GM12878 (cell line): ENCODE data around the gene CLDN15. TPM values are rescaled to one million over a fixed set of nuclear protein-coding genes. Genes with fewer than 3 reads are reported as not detected.

Source experiments
- ASH2L ChIP-seq: fragments of 300-600, 200-600 bp; sonication (generic); IDR thresholded peaks from 2 replicates; pipeline ENCODE4 v1.6.1; 2017; ENCODE audit warnings: low read depth, mild to moderate bottlenecking, borderline replicate concordance
- CREM ChIP-seq: IDR thresholded peaks from 2 replicates; pipeline ENCODE4 v1.6.1; 2014; ENCODE audit warnings: antibody characterized with exemption, low read depth
- DPF2 ChIP-seq: fragments of 450-650 bp; IDR thresholded peaks from 2 replicates; pipeline ENCODE4 v1.6.1; 2017; ENCODE audit warnings: mild to moderate bottlenecking
- EP300 ChIP-seq, 2 experiments: fragments of 150-350 bp in 1 of 2; IDR thresholded peaks; 2 replicates each; pipeline ENCODE4 v1.6.1; 2011 to 2012; ENCODE audit warnings: low read depth in 2 of 2, low read length in 2 of 2, borderline replicate concordance in 1 of 2, improper control_type of control experiment in 1 of 2, inconsistent platforms in 1 of 2; ENCODE audit not compliant: control insufficient read depth in 1 of 2
- NFXL1 ChIP-seq: fragments of 450-650 bp; IDR thresholded peaks from 2 replicates; pipeline ENCODE4 v1.6.1; 2017; ENCODE audit warnings: antibody characterized with exemption, mild to moderate bottlenecking, borderline replicate concordance
- RB1 ChIP-seq: fragments of 450-650 bp; formaldehyde crosslinking; IDR thresholded peaks from 2 replicates; pipeline ENCODE4 v1.6.1; 2017; ENCODE audit warnings: mild to moderate bottlenecking, borderline replicate concordance
- RELA ChIP-seq: fragments of 450-650 bp; IDR thresholded peaks from 2 replicates; pipeline ENCODE4 v1.8.0; 2014; ENCODE audit warnings: borderline replicate concordance; ENCODE audit not compliant: partially characterized antibody
- SREBF1 ChIP-seq: IDR thresholded peaks from 2 replicates; pipeline ENCODE4 v1.6.1; 2012; ENCODE audit warnings: mild to moderate bottlenecking, low read length
- SREBF2 ChIP-seq: IDR thresholded peaks from 2 replicates; pipeline ENCODE4 v1.6.1; 2012; ENCODE audit warnings: mild to moderate bottlenecking, low read length
- YY1 ChIP-seq: IDR thresholded peaks from 2 replicates; pipeline ENCODE4 v1.6.1; 2011; ENCODE audit warnings: low read depth, mild to moderate bottlenecking, low read length
- polyA plus RNA-seq, 11 experiments: library from polyadenylated mRNA; depleted of rRNA in 4 of 11; unstranded in 6 of 11; stranded (reverse) in 5 of 11; fragments of >200 nt; fragmentation: Nextera tagmentation in 4 of 11; fragmentation: Illumina TruSeq in 1 of 11; extraction: Ambion mirVana in 4 of 11; extraction: Trizol in 1 of 11; gene quantifications; 1 replicate in 1 of 11; 2 replicates in 10 of 11; pipeline versions ENCODE4 v1.2.1 to v1.2.3, GENCODE V29; 2011 to 2016; ENCODE audit warnings: inconsistent platforms in 2 of 11, missing spikeins in 2 of 11, low read depth in 1 of 11
- total RNA-seq, 4 experiments: library from RNA; depleted of rRNA in 3 of 4; stranded (reverse); fragments of >200 nt in 3 of 4; fragmentation: Illumina TruSeq in 1 of 4; extraction: Trizol in 1 of 4; gene quantifications; 2 replicates each; pipeline versions ENCODE4 v1.2.1 to v1.2.3, GENCODE V29; 2013 to 2021
- TF ChIP-seq, protein P1 (sequence below): fragments of 450-650 bp; IDR thresholded peaks from 2 replicates; pipeline ENCODE4 v1.6.1; 2016; ENCODE audit warnings: mild to moderate bottlenecking, moderate library complexity, borderline replicate concordance
- TF ChIP-seq, protein P2 (sequence below): fragments of 450-650 bp; IDR thresholded peaks from 2 replicates; pipeline ENCODE4 v1.6.1; 2017; ENCODE audit warnings: mild to moderate bottlenecking, moderate library complexity
- TF ChIP-seq, protein P3 (sequence below): IDR thresholded peaks from 2 replicates; pipeline ENCODE4 v1.6.1; 2011; ENCODE audit warnings: borderline replicate concordance, low read depth, mild to moderate bottlenecking, moderate library complexity, mixed read lengths, low read length; ENCODE audit not compliant: insufficient read depth; ENCODE audit errors: extremely low read length
- TF ChIP-seq, protein P4 (sequence below), 3 experiments: IDR thresholded peaks in 2 of 3; conservative IDR thresholded peaks in 1 of 3; 2 replicates each; pipeline ENCODE4 v1.5.1; 2011; ENCODE audit warnings: low read depth in 3 of 3, low read length in 3 of 3, mild to moderate bottlenecking in 3 of 3, control low read depth in 2 of 3, moderate library complexity in 2 of 3, inconsistent platforms in 1 of 3, mixed read lengths in 1 of 3; ENCODE audit not compliant: control insufficient read depth in 2 of 3, insufficient read depth in 1 of 3; ENCODE audit errors: extremely low read depth in 1 of 3
- TF ChIP-seq, protein P5 (sequence below): fragments of 150-350 bp; IDR thresholded peaks from 2 replicates; pipeline ENCODE4 v1.6.1; 2014; ENCODE audit warnings: mild to moderate bottlenecking, low read depth, low read length

Gene CLDN15
- total and polyA plus RNA-seq, 10 of the 15 experiments (the other 5 are each of a cell fraction or from before 2014, with no cell fraction given): 0.47 to 15.0 (median 6.6) TPM

DNA sequence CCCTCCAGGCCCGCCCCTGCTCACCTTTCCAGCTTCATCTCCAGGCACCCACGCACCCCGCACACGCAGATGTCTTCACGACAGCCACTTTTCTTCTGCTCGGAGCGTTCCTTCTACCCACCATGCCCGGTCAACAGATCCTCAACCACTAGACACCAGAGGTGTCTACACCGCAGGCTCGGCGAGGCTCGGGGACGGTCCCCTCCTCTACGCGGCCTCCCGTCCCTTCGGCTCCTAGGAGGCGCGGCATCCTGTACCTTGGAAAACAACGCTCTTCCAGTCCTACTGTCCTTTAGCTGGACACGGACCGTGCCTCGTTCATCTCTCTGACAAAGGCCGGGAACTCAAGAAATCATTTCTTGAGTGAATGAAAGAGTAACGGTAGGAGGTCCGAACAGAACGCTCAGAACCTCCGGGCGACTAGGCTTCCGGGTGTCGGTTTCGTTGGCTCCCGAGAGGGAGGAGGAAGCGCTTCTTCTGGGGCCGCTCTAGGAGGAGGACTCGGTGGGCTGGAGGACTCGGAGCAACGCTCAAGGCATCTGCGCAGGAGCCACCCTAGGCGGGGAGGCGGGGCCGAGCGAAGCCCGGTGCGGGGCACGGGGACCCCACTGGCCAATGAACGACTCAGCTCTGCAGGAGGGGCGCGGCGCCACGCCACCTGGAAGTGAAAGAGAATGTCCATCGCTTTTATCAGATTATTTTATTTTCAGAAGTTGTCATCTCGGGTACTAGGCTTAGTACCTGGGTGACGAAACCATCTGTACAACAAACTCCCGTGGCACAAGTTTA is 14.5 kb upstream of the CLDN15 start (continued):
- TF ChIP-seq, protein P1, sequence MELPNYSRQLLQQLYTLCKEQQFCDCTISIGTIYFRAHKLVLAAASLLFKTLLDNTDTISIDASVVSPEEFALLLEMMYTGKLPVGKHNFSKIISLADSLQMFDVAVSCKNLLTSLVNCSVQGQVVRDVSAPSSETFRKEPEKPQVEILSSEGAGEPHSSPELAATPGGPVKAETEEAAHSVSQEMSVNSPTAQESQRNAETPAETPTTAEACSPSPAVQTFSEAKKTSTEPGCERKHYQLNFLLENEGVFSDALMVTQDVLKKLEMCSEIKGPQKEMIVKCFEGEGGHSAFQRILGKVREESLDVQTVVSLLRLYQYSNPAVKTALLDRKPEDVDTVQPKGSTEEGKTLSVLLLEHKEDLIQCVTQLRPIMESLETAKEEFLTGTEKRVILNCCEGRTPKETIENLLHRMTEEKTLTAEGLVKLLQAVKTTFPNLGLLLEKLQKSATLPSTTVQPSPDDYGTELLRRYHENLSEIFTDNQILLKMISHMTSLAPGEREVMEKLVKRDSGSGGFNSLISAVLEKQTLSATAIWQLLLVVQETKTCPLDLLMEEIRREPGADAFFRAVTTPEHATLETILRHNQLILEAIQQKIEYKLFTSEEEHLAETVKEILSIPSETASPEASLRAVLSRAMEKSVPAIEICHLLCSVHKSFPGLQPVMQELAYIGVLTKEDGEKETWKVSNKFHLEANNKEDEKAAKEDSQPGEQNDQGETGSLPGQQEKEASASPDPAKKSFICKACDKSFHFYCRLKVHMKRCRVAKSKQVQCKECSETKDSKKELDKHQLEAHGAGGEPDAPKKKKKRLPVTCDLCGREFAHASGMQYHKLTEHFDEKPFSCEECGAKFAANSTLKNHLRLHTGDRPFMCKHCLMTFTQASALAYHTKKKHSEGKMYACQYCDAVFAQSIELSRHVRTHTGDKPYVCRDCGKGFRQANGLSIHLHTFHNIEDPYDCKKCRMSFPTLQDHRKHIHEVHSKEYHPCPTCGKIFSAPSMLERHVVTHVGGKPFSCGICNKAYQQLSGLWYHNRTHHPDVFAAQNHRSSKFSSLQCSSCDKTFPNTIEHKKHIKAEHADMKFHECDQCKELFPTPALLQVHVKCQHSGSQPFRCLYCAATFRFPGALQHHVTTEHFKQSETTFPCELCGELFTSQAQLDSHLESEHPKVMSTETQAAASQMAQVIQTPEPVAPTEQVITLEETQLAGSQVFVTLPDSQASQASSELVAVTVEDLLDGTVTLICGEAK: peak; percentile 84; the same call in 1 of the 2 replicates
- no peak for TF ChIP-seq SREBF1
- no peak; the same call in 1 of the 2 replicates for TF ChIP-seq ASH2L
- TF ChIP-seq, protein P2, sequence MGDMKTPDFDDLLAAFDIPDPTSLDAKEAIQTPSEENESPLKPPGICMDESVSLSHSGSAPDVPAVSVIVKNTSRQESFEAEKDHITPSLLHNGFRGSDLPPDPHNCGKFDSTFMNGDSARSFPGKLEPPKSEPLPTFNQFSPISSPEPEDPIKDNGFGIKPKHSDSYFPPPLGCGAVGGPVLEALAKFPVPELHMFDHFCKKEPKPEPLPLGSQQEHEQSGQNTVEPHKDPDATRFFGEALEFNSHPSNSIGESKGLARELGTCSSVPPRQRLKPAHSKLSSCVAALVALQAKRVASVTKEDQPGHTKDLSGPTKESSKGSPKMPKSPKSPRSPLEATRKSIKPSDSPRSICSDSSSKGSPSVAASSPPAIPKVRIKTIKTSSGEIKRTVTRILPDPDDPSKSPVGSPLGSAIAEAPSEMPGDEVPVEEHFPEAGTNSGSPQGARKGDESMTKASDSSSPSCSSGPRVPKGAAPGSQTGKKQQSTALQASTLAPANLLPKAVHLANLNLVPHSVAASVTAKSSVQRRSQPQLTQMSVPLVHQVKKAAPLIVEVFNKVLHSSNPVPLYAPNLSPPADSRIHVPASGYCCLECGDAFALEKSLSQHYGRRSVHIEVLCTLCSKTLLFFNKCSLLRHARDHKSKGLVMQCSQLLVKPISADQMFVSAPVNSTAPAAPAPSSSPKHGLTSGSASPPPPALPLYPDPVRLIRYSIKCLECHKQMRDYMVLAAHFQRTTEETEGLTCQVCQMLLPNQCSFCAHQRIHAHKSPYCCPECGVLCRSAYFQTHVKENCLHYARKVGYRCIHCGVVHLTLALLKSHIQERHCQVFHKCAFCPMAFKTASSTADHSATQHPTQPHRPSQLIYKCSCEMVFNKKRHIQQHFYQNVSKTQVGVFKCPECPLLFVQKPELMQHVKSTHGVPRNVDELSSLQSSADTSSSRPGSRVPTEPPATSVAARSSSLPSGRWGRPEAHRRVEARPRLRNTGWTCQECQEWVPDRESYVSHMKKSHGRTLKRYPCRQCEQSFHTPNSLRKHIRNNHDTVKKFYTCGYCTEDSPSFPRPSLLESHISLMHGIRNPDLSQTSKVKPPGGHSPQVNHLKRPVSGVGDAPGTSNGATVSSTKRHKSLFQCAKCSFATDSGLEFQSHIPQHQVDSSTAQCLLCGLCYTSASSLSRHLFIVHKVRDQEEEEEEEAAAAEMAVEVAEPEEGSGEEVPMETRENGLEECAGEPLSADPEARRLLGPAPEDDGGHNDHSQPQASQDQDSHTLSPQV: no peak
- TF ChIP-seq, protein P3, sequence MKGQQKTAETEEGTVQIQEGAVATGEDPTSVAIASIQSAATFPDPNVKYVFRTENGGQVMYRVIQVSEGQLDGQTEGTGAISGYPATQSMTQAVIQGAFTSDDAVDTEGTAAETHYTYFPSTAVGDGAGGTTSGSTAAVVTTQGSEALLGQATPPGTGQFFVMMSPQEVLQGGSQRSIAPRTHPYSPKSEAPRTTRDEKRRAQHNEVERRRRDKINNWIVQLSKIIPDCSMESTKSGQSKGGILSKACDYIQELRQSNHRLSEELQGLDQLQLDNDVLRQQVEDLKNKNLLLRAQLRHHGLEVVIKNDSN: peak; percentile 89
- TF ChIP-seq EP300 (IDR thresholded peaks at IDR 0.05; ENCODE audit: borderline replicate concordance in 1 of 2, control insufficient read depth in 1 of 2, low read depth in 2 of 2, low read length in 2 of 2): no peak
- peak; percentile 61 for TF ChIP-seq YY1
- no peak for TF ChIP-seq NFXL1
- TF ChIP-seq RB1: peak; percentile 66; the same call in 1 of the 2 replicates
- TF ChIP-seq, protein P4, sequence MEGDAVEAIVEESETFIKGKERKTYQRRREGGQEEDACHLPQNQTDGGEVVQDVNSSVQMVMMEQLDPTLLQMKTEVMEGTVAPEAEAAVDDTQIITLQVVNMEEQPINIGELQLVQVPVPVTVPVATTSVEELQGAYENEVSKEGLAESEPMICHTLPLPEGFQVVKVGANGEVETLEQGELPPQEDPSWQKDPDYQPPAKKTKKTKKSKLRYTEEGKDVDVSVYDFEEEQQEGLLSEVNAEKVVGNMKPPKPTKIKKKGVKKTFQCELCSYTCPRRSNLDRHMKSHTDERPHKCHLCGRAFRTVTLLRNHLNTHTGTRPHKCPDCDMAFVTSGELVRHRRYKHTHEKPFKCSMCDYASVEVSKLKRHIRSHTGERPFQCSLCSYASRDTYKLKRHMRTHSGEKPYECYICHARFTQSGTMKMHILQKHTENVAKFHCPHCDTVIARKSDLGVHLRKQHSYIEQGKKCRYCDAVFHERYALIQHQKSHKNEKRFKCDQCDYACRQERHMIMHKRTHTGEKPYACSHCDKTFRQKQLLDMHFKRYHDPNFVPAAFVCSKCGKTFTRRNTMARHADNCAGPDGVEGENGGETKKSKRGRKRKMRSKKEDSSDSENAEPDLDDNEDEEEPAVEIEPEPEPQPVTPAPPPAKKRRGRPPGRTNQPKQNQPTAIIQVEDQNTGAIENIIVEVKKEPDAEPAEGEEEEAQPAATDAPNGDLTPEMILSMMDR (IDR thresholded peaks at IDR 0.05 in 2 of 3, conservative IDR thresholded peaks at IDR 0.05 in 1 of 3; ENCODE audit: control insufficient read depth in 2 of 3, extremely low read depth in 1 of 3, insufficient read depth in 1 of 3, low read depth in 3 of 3, low read length in 3 of 3): no peak
- TF ChIP-seq RELA: no peak
- TF ChIP-seq, protein P5, sequence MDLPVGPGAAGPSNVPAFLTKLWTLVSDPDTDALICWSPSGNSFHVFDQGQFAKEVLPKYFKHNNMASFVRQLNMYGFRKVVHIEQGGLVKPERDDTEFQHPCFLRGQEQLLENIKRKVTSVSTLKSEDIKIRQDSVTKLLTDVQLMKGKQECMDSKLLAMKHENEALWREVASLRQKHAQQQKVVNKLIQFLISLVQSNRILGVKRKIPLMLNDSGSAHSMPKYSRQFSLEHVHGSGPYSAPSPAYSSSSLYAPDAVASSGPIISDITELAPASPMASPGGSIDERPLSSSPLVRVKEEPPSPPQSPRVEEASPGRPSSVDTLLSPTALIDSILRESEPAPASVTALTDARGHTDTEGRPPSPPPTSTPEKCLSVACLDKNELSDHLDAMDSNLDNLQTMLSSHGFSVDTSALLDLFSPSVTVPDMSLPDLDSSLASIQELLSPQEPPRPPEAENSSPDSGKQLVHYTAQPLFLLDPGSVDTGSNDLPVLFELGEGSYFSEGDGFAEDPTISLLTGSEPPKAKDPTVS: no peak
- TF ChIP-seq SREBF2: no peak
- no peak for TF ChIP-seq DPF2
- no peak for TF ChIP-seq CREM
